HK-2 (cell line): ENCODE data around the gene ALS2.

Experiments
- DNase-seq: peaks from one replicate; pipeline ENCODE4 v3.0.0-alpha.2; 2018; ENCODE audit not compliant: unreplicated experiment

Gene ALS2

DNA sequence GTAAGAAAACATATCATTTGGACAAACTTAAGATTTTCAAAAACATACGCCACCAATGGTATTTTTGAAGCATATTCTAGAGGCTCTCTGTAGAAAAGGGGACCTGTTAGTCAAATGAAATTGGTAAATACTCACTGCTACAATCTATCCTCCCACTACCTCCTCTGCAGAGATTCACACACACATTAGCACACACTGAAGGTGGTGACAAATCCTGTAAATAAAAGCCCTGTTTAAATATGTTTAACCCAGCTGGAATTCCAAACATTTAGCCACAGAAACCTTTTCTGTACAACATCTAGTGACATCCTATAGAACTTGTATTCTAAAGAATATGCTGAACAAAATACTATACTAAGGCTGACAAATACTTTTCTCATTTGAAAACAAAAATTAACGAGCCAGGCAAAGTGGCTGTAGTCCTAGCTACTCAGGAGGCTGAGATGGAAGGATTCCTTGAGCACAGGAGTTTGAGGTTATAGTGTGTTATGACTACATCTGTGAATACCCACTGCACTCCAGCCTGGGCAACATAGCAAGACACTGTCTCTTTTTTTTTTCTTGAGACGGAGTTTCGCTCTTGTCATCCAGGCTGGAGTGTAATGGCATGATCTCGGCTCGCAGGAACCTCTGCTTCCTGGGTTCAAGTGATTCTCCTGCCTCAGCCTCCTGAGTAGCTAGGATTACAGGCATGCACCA lies 25.9 kb downstream of the ALS2 start:
- DNase-seq = no peak

- no peak for DNase-seq
These were observed 29.2 kb downstream of the ALS2 start for GRCh38 chr2:201751566-201751965.

DNA sequence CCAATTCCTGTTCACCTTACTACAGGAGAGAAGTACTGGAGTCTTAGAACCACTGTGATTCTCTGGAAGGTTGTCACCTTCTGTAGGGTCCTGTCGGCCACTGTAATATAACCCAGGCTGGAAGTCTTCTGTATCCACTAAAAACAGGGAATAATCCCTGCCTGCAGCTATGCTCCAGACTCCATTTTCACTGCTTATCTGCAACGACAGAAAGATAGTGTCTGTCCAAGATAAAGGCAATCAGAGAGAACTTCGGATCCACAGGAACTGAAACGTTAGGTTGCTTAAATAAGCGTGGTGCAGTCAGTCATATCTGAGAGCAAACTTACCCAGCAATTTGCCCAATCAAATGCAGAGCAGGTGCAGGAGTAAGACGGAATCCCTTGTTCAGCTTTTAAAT lies 34.2 kb downstream of the ALS2 start:
- no peak for DNase-seq

GRCh38 chr2:201735486-201735885 lies 45.2 kb downstream of the ALS2 start:
- no peak for DNase-seq

- DNase-seq = no peak
These were observed 46.6 kb downstream of the ALS2 start for GRCh38 chr2:201734111-201734510.

- no peak for DNase-seq
These were observed 47.2 kb downstream of the ALS2 start for GRCh38 chr2:201733544-201733943.

DNA sequence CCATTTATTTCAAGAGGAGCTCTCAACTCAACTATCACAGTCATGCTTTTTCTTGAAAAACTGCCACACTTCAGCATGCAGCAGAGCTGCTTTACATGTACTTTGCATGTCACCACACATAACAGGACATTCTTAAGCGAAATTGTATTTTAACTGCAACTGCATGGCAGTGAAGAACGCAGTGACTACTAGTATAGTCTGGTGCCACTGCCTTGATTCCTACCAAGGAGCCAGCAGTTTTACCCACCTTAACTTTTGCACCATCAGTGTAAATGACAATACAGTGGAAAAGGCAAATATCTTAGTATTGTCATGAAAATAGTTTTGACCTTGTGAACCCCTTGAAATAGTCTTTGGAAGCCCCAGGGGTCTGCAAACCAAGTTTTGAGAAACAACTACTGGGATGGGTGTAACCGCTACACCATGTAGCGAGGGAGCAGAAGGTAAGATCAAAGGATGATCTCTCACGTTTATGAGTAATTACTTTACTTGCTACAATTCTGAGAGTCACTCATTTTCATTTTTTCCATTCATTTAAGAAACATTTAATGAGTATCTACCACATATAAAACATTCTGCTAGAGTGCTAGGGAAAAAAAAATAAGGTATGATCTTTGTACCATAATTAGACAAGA lies 50.0 kb downstream of the ALS2 start:
- no peak for DNase-seq

DNA sequence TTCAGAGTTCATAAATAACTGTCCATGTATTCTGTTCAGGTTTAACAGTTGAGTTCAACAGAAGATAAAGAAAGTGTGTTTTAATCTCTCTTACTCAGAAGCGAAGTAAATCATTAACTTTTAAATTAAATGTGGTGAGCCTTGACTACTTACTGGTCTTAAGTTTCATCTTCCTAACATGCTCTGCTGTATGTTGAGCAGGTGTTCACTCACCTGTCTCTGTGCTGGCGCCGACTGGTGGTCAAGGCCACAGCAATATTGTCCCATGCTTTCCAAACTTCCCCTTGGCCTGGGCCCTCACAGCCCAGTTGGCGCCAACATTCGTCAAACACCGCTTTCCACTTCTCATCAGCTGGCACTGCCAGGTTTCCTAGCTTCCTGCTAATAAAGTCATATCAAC lies 65.3 kb downstream of the ALS2 start:
- no peak for DNase-seq

- DNase-seq = no peak
These were observed 68.0 kb downstream of the ALS2 start for GRCh38 chr2:201712726-201713125.

GRCh38 chr2:201709747-201710146 lies 71.0 kb downstream of the ALS2 start:
- DNase-seq = no peak

- no peak for DNase-seq
These were observed 71.7 kb downstream of the ALS2 start for GRCh38 chr2:201709049-201709448.

DNA sequence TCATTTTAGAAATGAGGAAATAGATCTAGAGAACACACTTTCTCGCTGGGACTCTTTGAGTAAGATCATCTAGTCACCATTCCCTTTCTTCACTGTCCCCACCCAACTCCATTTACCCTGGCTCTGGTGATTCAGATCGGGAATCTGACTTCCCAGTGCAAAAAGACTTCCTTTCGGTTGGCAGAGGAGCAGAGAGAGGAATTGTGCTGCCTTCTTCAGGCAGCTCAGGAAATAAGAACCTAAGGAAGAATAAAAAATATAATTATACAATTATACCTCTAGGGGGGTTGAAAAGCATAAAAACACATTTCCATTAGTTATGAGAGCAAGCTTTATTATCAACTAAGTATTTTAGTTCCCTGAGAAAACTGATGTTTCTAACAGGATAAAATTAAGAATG lies 73.0 kb downstream of the ALS2 start:
- no peak for DNase-seq

GRCh38 chr2:201707142-201707541 lies 73.6 kb downstream of the ALS2 start:
- DNase-seq = no peak

GRCh38 chr2:201704536-201704935 lies 76.2 kb downstream of the ALS2 start:
- DNase-seq = no peak

- no peak for DNase-seq
These were observed 79.1 kb downstream of the ALS2 start for GRCh38 chr2:201701646-201702045.

GRCh38 chr2:201699416-201699815 lies 81.3 kb downstream of the ALS2 start:
- DNase-seq = no peak

- DNase-seq = no peak
These were observed 82.0 kb downstream of the ALS2 start, which contains the start of gene MPP4 for GRCh38 chr2:201698588-201699226. TSS of gene MPP4 (minus strand) at chr2:201698644. CDS start at chr2:201693954, 4,690 bp downstream.

DNA sequence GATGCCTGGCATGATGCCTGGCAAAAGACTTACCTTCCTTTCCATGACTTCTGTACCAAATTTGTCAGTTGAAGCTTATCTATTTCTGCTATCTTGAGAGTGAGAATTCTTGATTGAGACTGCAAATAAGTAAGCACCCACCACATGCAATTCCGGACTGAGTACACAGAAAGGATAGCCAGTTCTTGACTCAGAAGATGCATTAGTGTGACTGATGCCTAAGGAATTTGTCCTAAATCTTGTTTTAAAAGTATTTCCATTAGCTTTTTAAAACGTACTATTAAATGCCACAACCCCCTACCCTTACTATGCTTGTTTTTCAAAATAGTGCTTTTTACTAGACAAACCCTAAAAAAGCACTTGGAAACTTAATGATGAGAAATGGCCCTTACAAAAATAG lies 82.8 kb downstream of the ALS2 start:
- DNase-seq = no peak

DNA sequence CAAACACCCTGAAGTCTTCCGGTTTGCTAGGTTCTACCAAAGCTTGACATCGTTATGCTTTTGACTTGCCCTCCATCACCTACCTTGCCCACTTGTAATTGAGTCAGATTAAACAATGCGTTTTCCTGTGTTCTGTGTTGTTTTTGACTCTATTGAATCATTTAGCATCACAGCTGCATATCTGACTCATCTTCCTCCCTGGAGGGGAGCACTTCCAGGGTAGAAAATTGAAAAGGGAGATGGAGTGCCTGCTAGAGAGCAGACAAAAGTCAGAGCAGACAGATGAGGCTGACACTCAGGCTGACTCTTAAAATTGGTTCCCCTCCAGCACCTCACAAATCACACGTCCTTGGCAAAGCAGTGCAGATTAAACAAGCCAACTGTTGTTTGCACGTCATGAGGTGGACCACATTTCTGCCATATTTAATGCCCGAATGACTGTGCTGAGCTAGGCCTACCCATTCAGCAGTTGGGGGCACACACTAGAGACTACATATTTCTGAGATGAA lies 84.5 kb downstream of the ALS2 start:
- peak; percentile 13 for DNase-seq

GRCh38 chr2:201685156-201685555 lies 95.6 kb downstream of the ALS2 start:
- no peak for DNase-seq

- DNase-seq = no peak
These were observed 100.0 kb downstream of the ALS2 start for GRCh38 chr2:201680743-201681142.

DNA sequence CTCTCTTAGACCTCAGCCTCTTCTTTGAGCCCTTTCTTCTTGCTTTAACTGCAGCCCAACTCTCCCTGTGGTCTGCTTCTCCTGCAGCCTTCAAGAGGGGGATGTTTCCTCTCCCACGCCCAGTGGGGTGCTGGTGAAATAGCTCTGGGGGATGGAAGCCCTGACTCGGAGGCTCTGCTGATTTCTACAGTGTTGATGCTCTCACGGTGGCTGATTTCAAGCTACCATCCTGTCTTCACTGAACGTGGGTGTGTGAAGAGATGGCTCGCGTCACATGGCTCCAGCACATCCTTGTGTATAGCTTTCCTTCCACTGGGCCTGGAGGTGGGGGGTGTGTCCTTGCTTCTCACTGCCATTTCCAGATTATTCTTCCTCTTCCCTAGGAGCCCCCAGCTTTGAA lies 102.3 kb downstream of the ALS2 start:
- no peak for DNase-seq

GRCh38 chr2:201675454-201675853 lies 105.3 kb downstream of the ALS2 start:
- no peak for DNase-seq
